Activated naive CD4-positive, alpha-beta T cell (primary cell): ENCODE measurements around the gene MARCHF3.
"Not testable (repeated sequence)": the region's sequence is repeated elsewhere in the genome, so short reads cannot be mapped to it uniquely, and the experiment has no call there.

Experiments
- DNase-seq, 4 experiments: peaks; one replicate each; lab custom pipeline; 2025; lab: John Stamatoyannopoulos, UW

The MARCHF3 gene

GRCh38 chr5:126917918-126918614 lies 112.3 kb downstream of the MARCHF3 start:
- DNase-seq: no peak

GRCh38 chr5:126915496-126915895 lies 114.9 kb downstream of the MARCHF3 start:
- DNase-seq: no peak

- DNase-seq: no peak
Observed at GRCh38 chr5:126914801-126915436, 115.4 kb downstream of the MARCHF3 start.

GRCh38 chr5:126912616-126913200 lies 117.7 kb downstream of the MARCHF3 start:
- DNase-seq: no peak

GRCh38 chr5:126911986-126912385 lies 118.4 kb downstream of the MARCHF3 start:
- no peak for DNase-seq

GRCh38 chr5:126909856-126910255 lies 120.5 kb downstream of the MARCHF3 start:
- no peak for DNase-seq

- DNase-seq: not testable (repeated sequence)
Observed at GRCh38 chr5:126904407-126904806, 126.0 kb downstream of the MARCHF3 start.

GRCh38 chr5:126900796-126901195 lies 129.6 kb downstream of the MARCHF3 start:
- no peak for DNase-seq

GRCh38 chr5:126899476-126899875 lies 130.9 kb downstream of the MARCHF3 start:
- DNase-seq: no peak

GRCh38 chr5:126897851-126898630 lies 132.3 kb downstream of the MARCHF3 start:
- no peak for DNase-seq

GRCh38 chr5:126896170-126896702 lies 134.1 kb downstream of the MARCHF3 start:
- no peak for DNase-seq

- DNase-seq: not testable (repeated sequence)
Observed at GRCh38 chr5:126895712-126896111, 134.6 kb downstream of the MARCHF3 start.

GRCh38 chr5:126890414-126890813 lies 139.9 kb downstream of the MARCHF3 start:
- not testable (repeated sequence) for DNase-seq

GRCh38 chr5:126888175-126888574 lies 142.2 kb downstream of the MARCHF3 start:
- no peak for DNase-seq

GRCh38 chr5:126884269-126884819 lies 146.0 kb downstream of the MARCHF3 start:
- no peak for DNase-seq

GRCh38 chr5:126883564-126884245 lies 146.7 kb downstream of the MARCHF3 start:
- no peak for DNase-seq

GRCh38 chr5:126881821-126882600 lies 148.3 kb downstream of the MARCHF3 start:
- DNase-seq: no peak

GRCh38 chr5:126878634-126879033 lies 151.7 kb downstream of the MARCHF3 start:
- no peak for DNase-seq

- DNase-seq: no peak
Observed at GRCh38 chr5:126878085-126878484, 152.3 kb downstream of the MARCHF3 start.

- DNase-seq: no peak
Observed at GRCh38 chr5:126877602-126878001, 152.8 kb downstream of the MARCHF3 start.
